ENCODE measurements around the gene CASTOR2.
"Not testable (repeated sequence)": the region's sequence is repeated elsewhere in the genome, so short reads cannot be mapped to it uniquely, and the experiment has no call there.

DNA sequence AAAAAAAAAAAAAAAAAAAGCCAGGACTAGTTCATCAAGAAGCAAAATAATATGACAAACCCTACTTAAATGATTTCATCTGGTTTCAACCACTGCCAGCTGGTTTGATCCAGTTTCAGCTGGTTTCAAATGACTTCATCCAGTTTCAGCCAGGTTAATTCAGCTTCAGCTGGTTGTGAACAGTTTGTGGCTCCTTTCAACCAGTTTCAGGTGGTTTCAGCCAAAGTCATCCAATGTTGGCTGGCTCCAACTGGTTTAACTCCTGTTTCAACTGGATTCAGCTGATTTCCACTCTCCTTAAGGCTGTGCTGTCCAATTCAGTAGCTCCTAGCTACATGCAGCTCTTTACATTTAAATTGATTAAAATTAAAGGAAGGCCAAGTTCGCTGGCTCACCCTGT, 37.5 kb upstream of the CASTOR2 start:
- TF ChIP-seq EZH2 (IDR thresholded peaks at IDR 0.05; ENCODE audit: low read length, unreplicated experiment); EZH2phosphoT487 (IDR thresholded peaks at IDR 0.05; ENCODE audit: borderline replicate concordance, low read length): not testable (repeated sequence)
- TF ChIP-seq, protein P1, sequence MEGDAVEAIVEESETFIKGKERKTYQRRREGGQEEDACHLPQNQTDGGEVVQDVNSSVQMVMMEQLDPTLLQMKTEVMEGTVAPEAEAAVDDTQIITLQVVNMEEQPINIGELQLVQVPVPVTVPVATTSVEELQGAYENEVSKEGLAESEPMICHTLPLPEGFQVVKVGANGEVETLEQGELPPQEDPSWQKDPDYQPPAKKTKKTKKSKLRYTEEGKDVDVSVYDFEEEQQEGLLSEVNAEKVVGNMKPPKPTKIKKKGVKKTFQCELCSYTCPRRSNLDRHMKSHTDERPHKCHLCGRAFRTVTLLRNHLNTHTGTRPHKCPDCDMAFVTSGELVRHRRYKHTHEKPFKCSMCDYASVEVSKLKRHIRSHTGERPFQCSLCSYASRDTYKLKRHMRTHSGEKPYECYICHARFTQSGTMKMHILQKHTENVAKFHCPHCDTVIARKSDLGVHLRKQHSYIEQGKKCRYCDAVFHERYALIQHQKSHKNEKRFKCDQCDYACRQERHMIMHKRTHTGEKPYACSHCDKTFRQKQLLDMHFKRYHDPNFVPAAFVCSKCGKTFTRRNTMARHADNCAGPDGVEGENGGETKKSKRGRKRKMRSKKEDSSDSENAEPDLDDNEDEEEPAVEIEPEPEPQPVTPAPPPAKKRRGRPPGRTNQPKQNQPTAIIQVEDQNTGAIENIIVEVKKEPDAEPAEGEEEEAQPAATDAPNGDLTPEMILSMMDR (conservative IDR thresholded peaks at IDR 0.05; ENCODE audit: low read depth, low read length): not testable (repeated sequence)
